ENCODE measurements around the gene ST3GAL2.
"Not testable (repeated sequence)": the region's sequence is repeated elsewhere in the genome, so short reads cannot be mapped to it uniquely, and the experiment has no call there.

DNA sequence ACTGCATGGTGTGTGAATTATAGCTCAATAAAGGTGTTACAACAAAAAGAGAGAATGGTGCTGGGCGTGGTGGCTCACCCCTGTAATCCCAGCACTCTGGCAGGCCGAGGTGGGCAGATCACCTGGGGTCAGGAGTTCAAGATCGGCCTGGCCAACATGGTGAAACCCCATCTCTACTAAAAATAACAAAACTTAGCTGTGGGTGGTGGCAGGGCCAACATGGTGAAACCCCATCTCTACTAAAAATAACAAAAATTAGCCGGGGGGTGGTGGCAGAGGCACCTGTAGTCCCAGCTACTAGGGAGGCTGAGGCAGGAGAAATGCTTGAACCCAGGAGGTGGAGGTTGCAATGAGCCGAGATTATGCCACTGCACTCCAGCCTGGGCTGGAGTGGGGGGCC is 32.8 kb downstream of the ST3GAL2 start:
- TF ChIP-seq, protein P1, sequence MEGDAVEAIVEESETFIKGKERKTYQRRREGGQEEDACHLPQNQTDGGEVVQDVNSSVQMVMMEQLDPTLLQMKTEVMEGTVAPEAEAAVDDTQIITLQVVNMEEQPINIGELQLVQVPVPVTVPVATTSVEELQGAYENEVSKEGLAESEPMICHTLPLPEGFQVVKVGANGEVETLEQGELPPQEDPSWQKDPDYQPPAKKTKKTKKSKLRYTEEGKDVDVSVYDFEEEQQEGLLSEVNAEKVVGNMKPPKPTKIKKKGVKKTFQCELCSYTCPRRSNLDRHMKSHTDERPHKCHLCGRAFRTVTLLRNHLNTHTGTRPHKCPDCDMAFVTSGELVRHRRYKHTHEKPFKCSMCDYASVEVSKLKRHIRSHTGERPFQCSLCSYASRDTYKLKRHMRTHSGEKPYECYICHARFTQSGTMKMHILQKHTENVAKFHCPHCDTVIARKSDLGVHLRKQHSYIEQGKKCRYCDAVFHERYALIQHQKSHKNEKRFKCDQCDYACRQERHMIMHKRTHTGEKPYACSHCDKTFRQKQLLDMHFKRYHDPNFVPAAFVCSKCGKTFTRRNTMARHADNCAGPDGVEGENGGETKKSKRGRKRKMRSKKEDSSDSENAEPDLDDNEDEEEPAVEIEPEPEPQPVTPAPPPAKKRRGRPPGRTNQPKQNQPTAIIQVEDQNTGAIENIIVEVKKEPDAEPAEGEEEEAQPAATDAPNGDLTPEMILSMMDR (IDR thresholded peaks at IDR 0.05; ENCODE audit: low read depth, low read length), result not testable (repeated sequence)
- not testable (repeated sequence) for TF ChIP-seq EZH2phosphoT487 (IDR thresholded peaks at IDR 0.05; ENCODE audit: low read depth)
